GM12874 (cell line): ENCODE measurements around the gene TRMT2B.

ENCODE experiments used
- CTCF ChIP-seq: IDR thresholded peaks from 2 replicates; pipeline ENCODE4 v1.5.1; 2011; ENCODE audit warnings: low read depth, mild to moderate bottlenecking, control low read depth, low read length, moderate library complexity; ENCODE audit not compliant: insufficient read depth

Gene TRMT2B

GRCh38 chrX:101051549-101052302 lies at the start of gene TRMT2B:
TSS of gene TRMT2B (minus strand) at chrX:101052111. CDS start at chrX:101042289, 9,822 bp downstream.
- no peak for TF ChIP-seq CTCF

GRCh38 chrX:101097546-101098453 lies 45.9 kb upstream of the TRMT2B start, which contains the start of gene CENPI:
TSS of gene CENPI (plus strand) at chrX:101098204. CDS start at chrX:101101071, 2,867 bp downstream.
- no peak for TF ChIP-seq CTCF

GRCh38 chrX:101091817-101092216 lies 39.9 kb upstream of the TRMT2B start:
- TF ChIP-seq CTCF = no peak

- no peak for TF ChIP-seq CTCF
These were observed 29.3 kb upstream of the TRMT2B start for GRCh38 chrX:101081231-101081630.

GRCh38 chrX:101080326-101081124 lies 28.6 kb upstream of the TRMT2B start:
- no peak for TF ChIP-seq CTCF

GRCh38 chrX:101079736-101080270 lies 27.9 kb upstream of the TRMT2B start:
- no peak for TF ChIP-seq CTCF
